ENCODE measurements around the gene TGFB1I1.

The TGFB1I1 gene

GRCh38 chr16:31525113-31525512 lies 53.2 kb downstream of the TGFB1I1 start:
- Mint-ChIP-seq H3K36me3 (ENCODE audit: low read depth) (no peaks in the 10 kb centered on the region), H3K27ac (no peak overlapping the region), H3K9me3 (no peaks in the 10 kb centered on the region), H3K4me3 (no peak overlapping the region), H3K4me1 (ENCODE audit: low read depth) (peaks cover 19% of the 10 kb centered on the region), H3K27me3 (peaks cover 24% of the 10 kb centered on the region)
- no peak for DNase-seq

Measured in activated T-cell treated with anti-CD3 and anti-CD28 coated beads, Interleukin-2, amount 50 U/mL, for 24 hours (primary cell).